EH (cell line): ENCODE data around the gene ARMC2.
"Not testable (repeated sequence)": the region's sequence is repeated elsewhere in the genome, so short reads cannot be mapped to it uniquely, and the experiment has no call there.

Source experiments
- DNase-seq: peaks from one replicate; pipeline ENCODE4 v3.0.0-alpha.2; 2015; ENCODE audit warnings: low read depth

Gene ARMC2

DNA sequence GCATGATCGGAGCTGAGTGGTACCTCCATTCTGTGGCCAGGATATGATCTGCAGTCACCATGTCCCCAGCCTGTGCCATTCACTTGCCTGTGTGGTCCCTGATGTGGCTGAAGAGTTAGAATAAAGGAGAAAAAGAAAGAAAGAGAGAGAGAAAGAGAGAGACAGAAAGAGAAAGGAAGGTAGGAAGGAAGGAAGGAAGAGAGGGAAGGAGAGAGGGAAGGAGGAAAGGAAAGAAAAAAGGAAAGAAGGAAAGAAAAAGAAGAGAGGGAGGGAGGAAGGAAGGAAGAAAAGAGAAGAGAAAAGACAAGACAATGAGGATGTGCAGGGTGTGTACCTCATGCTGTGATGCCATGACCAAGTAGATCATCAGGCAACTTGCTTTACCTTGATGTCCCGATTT is 22.1 kb downstream of the ARMC2 start:
- no peak for DNase-seq

DNA sequence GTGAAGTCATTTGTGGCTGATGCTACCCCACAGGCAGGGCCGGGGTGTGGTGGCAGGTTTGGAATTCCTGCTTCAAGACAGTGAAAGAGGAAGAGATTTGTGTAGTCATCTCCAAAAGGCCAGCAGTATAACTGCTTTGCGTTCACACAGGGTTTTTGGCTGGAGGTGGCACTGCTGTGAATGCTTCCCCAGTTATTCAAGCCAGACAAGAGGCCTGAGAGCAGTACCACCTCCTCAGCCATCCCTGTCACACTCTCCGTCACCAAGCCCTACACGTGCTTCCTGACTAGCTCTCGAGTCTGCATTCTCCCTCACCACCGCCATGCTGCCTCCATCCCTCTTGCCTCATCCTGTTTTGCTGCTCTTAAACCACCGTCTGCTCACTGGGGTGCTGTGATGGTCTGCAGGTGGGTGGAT is 23.9 kb downstream of the ARMC2 start:
- DNase-seq, result peak; percentile 35

DNA sequence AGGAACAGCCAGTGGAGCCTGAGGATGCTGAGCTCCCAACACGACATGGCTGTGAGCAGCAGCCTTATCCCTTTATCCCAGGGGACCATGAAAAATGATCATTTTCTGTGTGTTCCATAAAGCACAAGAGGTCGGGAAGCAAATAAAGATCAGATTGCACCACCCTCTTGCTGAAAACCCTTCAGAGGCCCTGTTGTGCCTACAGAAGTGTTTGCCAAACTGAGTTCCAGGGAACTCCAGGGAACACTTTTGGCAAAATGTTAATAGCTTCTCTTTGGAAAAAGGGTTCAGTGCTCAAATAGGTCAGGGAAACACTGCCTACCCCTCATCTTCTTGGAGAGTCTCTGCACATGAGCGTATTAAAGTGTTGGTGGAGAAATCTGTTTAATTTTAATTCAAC is 24.4 kb downstream of the ARMC2 start:
- no peak for DNase-seq

DNA sequence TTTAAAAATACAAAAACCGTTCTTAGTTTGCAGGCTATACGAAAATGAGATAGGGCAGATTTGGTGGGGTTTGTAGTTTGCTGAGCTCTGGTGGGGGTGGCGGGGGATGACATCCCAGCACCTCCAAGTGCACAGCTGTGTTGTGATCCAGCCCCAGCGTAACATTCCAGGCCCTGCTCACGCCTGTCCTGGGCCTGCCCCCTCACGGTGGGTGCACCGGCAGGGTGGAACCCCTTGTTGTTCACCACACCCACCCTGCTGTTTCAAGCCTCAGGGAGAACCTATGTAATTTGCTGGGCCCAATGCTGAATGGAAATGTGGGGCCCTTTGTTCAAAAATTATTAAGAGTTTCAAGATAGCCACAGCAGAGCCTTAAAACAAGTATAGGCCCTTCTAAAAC is 25.0 kb downstream of the ARMC2 start:
- DNase-seq, result no peak

DNA sequence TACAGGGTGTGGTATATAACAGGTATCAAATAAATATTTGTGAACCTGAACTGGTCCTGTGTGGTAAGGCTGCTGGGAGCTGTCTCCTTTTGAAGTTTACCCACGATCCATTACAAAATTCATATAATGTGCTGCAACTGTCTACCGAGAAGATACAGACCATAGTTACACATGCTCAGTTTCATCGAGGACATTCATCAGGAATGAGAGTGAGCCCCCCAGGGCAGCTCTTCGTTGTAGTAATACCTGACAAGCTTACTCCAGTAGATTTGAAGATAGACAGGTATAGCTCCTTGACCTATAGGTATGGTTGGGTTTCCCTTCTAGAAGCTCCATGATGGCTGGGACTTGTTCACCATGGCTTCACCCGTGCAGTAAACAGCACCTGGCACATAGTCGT is 25.7 kb downstream of the ARMC2 start:
- no peak for DNase-seq

DNA sequence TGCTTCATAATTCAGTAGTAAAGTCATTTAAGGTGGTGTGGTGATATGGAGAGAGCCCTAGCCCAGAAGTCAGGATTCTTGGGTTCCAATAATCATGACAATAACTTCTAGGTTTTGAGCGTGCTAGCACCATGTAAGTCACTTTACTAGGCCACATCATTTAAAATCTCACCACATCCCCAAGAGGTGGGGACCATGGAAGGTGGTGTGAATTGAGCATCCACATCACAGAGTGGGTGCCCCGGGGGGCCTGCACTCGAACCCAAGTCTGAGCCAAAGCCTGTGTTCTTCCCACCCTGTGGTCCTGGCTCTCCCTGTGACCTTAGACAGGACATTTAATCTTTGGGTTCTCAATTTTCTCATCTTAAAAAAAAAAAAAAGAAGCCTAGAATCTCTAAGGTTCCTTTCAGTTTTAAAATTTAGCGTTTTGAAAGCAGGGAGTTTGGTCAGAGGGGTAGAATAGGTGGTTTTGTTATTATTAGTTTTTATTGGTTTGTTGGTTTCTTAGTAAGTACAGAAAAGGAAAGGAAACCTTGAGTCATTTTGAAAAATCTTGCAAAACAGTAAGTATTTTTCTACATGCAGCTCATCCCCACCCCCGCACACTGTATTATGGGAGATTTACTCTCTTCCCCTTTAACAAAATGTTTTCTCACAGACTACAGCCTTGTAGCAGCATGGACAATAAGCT is 26.4 kb downstream of the ARMC2 start:
- peak; percentile 71 for DNase-seq

DNA sequence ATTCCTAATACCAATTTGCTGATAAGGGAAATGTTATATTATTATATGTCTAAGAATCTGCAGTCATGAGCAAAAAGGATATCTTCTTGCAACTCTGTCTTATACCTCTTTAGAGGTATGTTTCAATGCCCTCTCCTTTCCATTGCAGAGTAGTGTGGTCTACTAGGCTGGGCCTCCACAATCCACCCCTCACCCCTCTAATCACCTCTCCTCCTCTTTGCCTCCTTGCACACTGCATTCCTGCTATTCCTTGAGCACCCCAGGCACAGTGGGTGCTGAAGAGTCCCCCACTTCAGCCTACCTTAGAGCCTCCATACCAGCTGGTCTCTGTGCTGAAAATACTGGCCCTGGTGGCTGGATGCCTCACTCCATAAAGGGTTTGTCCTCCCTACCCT is 26.9 kb downstream of the ARMC2 start:
- DNase-seq, result no peak

DNA sequence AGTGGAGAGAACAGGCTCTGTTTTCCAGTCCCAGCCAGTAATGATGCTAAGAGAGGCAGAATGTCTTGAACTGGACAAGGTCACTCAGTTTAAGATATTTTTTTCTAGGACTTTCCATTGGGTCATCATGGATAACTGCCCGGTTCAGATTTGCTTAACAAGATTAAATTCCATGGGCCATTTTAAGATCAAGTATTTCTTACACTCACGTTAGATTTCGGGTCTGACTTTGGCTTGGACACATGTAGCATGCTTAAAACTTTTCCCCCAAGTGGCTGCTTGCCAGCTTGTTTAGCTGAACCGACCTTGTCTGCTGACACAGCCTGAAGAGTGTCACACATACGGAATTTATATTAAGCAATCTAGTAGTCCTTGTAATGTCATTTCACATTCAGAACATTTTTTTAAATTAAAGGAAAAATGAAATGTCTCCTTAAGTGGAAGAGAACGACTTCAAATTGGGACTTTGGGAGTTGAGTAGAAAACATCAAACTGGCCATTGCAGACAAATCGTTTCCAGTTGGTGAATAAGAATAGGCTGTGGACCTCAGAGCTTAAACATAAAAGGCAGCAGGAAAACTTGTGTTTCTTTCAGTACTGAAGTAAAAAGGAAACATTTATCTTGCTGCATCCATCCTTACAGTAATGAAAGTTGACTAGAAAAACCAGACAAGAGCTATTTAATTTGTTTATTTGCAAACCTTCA is 29.0 kb downstream of the ARMC2 start:
- DNase-seq, result peak; percentile 96

DNA sequence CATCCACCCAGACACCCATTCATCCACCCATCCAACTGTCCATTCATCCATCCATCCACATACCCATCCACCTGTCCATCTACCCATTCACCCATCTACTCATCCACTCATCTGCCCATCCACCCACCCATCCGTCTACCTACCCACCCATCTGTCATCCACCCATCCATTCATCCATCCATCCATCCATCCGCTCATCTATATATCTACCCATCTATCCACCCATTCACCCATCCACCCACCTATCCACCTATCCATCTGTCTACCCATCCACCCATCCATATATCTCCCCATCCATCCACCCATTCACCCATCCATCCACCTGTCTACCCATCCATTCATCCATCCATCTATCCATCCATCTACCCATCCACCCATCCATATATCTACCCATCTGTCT is 30.7 kb downstream of the ARMC2 start:
- no peak for DNase-seq

DNA sequence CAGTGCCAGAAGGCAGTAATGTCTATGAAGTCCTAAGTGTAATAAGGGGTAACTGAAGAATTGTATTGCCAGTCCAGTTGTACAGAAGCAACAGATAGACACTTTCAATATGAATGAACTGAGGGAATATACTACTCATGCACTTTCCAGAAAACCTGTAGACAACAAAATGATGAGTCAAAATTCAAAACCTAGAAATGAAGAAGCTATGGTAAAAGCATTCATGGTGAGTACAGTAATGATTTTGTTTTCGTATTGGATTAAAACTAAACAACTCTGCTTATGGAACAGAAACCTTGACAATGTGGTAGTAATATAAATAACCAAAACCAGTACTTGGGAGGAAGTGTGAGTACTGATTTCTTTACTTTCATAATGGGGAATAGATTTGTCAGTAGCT is 35.0 kb downstream of the ARMC2 start:
- DNase-seq, result no peak

DNA sequence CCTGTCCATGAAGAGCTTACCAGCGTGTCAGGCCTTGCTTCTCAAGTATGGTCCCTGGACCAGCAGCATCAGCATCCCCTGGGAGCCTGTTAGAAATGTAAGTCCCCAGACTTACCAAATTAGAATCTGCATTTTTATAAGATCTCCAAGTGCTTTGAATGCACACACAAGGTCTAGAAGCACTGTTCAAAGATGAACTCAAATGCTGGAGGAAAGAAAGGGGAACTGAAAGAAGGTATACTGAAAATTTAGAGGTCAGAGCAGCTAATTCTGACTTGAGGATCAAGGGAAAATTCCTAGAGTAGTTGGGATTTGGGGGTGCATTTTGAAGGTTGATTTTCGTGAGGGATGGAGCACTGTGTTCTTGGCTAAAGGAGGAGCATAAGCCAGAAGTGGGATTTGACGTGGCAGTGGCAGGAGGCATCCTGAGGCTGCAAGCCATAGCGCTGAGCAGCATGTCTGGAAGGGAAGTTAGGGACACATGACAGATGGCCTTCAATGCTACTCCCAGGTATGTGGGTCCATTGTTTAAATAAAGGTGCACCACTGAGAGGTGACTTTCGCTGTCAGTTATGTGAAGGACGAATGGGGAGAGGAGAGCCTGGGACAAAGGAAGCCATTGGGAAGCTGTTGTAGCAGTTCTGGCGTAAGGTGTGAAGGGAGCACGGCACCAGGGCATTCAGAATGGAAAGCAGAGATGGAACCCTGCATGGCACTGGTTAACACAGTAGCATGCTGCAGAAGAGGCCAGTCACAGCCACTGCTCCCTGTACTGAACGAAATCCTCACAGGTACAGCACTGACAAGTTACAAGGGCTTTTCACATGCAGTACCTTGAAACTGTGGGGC is 36.2 kb downstream of the ARMC2 start:
- no peak for DNase-seq

DNA sequence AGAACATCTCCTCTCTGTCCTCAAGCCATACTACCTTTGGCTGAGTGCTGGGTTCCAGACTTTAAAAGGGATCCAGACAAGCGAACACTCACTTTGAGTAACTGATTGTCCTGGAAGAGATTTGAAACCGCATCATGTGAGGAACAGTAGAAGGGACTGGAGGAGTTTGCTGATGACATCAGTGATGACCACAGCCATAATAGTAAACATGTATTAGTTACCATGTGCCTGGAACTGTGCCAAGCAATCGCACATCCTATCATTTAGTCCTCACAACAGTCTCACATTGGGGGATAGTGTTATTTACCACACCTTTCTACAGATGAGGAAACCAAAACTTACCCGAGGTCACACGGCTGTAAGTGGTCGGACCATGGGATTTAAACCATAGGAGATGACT is 39.8 kb downstream of the ARMC2 start:
- peak; percentile 3 for DNase-seq

DNA sequence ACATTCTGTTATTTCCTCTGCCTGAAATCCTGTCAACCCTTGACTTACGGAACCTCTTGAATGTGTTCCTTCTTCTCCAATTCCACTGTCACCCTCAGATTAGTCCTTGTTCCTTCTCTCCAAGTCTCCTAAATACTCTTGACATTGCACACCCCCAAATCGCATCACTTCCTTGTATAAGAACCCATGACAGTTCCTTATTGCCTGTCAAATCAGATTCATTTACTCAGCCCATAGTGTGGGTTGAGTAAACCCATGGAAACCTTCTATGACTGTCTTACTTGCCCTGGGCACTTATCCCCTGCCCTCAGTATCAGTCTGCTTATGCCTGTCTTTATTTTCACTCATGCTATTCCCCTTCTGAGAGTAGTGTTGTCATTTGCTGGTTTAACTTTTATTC is 40.5 kb downstream of the ARMC2 start:
- no peak for DNase-seq

DNA sequence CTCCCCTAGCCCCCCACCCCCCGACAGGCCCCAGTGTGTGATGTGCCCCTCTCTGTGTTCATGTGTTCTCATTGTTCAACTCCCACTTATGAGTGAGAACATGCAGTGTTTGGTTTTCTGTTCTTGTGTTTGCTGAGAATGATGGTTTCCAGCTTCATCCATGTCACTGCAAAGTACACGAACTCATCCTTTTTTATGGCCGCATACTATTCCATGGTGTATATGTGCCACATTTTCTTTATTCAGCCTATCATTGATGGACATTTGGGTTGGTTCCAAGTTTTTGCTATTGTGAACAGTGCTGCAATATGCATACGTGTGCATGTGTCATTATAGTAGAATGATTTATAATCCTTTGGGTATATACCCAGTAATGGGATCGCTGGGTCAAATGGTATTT is 42.7 kb downstream of the ARMC2 start:
- DNase-seq, result not testable (repeated sequence)

DNA sequence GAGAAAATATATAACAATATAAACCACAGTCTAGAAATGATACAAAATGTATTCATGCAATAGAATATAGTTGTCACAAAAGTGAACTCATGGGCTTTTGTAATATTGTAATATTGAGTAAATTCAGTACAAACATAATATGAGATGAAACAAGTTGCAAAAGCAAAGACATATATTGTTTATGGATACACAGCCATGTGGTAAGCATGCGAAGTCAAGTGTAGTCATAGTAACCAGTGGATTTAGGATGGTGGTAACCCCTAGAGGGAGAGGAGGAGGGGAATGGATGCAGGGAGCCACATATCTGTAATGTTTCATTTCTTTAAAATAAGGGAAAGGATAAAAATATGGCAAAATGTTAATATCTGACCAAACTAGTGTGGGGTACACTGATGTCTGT is 47.3 kb downstream of the ARMC2 start:
- DNase-seq, result peak; percentile 19

DNA sequence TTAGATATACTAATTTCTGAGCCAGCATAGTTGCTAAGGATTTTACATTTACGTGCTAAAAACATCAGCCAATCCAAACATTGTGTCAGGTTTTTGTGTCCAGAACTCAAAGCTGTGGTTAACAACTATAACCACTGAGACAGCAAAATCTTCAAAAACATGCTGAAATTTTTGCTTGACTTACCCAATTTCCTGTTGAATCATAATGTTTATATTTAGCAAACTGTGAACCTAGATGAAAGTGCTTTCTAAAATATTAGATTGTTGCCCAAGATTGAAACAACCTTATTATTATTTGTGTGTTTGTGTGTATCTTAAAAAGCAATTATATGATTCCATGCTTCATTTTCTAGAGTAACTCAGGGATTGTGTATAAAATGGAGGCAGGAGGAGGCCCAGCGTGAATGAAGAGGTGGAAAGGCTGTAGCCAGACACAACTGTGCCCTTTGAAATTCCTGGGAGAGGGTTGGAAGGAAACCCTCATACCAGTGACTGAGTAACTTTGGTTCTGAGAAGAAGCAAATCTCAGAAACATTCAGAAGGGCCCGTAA is 48.0 kb downstream of the ARMC2 start:
- peak; percentile 85 for DNase-seq

DNA sequence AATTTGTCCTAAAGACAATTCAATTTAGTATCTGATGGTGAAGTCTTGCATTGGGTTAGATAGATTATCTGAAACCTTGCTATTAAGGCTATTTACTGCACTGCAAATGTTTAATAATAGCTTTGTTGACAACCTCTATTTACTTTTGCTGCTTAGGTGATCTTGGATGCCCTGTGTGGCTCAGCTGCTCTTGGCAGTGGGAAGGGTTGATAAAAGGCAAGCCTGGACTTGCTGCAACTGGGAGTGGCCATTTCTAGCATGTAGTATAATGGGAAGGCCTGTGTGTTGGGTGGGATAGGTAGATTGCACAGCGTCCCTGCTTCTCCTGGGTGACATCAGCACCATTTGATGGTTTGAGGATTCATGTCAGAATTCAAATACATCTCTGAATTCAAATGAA is 49.1 kb downstream of the ARMC2 start:
- no peak for DNase-seq

DNA sequence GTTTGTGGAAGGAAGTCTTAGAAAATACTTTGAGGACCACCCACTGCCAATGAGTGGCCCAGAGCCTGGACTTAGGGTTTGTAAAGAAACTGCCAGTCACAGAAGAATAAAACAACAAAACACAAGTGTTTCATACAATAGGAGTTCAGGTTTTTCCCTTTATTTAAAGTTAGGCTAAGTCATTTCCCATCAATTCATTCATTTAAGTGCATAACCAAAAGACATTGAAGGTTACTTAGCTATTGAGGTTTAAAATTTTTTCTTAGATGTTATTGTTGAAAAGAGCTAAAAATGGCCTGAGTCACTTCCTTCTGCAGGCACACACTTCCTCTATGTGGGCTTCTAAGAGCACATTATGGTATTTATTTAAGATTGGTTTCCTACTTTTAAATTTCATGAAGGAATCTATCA is 54.2 kb downstream of the ARMC2 start:
- peak; percentile 55 for DNase-seq

DNA sequence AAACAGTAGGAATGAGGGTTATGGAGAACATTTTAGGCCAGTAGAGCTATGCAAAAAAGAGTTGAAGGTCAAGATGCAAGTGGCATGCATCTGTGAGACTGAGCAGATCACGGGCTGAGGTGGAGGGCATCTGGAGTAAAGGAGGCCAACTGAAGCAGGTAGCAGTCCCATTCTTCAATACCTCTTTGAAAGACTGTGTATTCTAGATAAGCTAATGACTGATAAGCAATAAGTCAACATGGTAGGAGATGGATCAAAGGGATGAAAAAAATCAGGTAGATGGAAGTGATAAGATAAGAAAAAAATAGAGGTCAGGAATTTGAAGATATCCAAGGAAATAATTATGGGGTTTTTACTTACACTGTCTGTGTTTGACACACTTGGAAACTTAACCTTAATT is 55.6 kb downstream of the ARMC2 start:
- DNase-seq, result no peak

DNA sequence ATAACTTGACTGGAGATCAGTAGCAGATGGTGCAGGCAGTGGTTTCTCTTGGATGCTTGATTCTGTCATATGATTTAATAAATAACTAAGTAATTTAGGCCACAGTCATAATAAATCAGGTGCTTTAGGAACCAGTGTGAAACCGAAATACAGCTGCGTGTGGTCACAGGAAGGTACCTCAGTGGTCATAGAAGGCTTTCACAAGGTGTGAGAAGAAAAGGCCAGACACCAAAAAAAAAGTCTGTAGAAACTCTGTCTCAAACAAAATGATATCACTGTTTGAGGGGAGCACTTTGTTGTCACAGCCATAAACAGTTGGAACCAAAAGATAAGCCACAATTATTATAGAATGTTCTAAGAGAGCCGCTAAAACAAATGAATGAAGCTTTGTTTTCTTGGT is 56.5 kb downstream of the ARMC2 start:
- no peak for DNase-seq

DNA sequence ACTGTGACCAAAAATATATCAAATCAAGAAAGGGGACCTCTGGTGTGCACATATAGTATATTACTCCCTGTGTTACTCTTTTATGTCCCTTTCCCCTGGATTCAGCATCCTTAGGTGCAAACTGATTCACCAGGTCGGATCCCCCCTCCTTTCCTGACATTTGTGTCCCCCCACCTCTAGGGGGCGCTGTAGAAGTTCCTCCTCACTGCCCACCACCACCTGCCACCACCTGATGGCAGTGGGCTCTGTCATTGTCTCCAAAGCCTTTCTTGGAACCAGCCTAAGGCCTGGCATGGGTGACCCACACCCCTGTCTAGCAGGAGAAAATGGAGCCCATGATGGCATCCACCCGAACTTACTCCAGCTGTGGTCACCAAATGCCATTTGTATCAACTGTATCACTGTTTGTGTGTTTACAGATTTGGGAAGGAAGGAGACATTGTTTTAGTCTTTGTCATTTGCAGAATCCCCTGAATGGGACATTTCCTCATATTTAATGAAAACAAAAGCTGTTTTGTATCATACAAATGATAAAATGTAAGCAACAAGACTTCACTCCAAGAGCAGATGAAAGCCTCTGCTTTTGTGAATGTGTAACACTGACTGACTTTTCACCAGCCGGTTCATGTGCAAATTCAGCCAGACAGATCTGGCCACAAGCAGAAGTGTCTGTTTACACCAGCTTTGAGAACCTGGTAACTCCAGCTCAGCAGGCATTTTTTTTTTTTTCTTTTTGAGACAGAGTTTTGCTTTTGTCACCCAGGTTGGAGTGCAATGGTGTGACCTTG is 66.2 kb downstream of the ARMC2 start:
- peak; percentile 6 for DNase-seq

DNA sequence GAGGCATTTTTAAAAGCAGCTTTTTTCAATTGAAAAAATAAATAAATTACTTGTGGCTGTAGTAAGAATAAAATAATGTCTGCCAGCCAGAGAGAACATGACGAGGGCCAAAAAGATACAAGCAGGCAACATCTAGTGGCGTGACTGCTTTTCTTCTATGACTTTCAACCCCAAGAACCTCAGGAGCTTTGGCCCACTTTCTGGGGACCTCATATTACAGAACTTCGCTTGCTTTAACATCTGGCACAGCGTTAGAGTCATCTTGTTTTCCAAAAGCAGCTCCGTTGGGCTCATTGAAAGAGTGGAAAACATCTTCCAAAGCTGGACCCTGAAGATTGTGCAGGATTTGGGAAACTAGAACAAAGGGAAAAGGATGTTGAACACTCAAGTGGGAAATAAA is 67.0 kb downstream of the ARMC2 start:
- DNase-seq, result no peak
